HepG2 (cell line): ENCODE results near the gene ANKUB1. TPM values are rescaled to one million over a fixed set of nuclear protein-coding genes. Genes with fewer than 3 reads are reported as not detected.

ENCODE experiments used
- ATAC-seq: fragments of 200-7000 bp; cut with Tn5 transposase; 3 replicates; pipeline ENCODE4 v1.9.1; 2020; ENCODE audit warnings: mild to moderate bottlenecking, moderate library complexity
- BruUV-seq: library from RNA; stranded (reverse); fragments of 400-500 nt; replicated peaks from 2 replicates; lab custom pipeline; 2021; lab: Mats Ljungman, UMichigan
- CTCF ChIA-PET: fragments of 300-600 bp; formaldehyde crosslinking; extraction: SDS; loops from one replicate; lab custom pipeline; 2021; ENCODE audit warnings: low total read pairs, inconsistent platforms, low intra/inter-chr PET ratio; lab: Yijun Ruan, JAX
- POLR2A ChIA-PET: fragments of 350-600 bp; sonication (Branson Sonifier 250); formaldehyde crosslinking; loops from one replicate; lab custom pipeline; 2020; ENCODE audit warnings: antibody characterized with exemption, inconsistent platforms; lab: Yijun Ruan, JAX
- DNase-seq: peaks from one replicate; pipeline ENCODE4 v3.0.0-alpha.2; 2015; ENCODE audit warnings: low spot score
- FAIRE-seq: peaks from 3 replicates; lab custom pipeline; 2011; peaks lifted over from hg19 to GRCh38; lab: Jason Lieb, UNC
- H2AFZ ChIP-seq: one replicate; pipeline ENCODE4 v1.6.1; 2011; ENCODE audit warnings: low read length, inconsistent platforms
- H3K27ac ChIP-seq: fragments of 300-600 bp; 3 replicates; pipeline ENCODE4 v1.8.0; 2011; ENCODE audit warnings: mixed run types, mild to moderate bottlenecking, mixed read lengths, low read length, inconsistent platforms; ENCODE audit not compliant: insufficient read depth; ENCODE audit errors: extremely low read length
- H3K27me3 ChIP-seq, 2 experiments: fragments of 200-600 bp in 1 of 2; 2 replicates in 1 of 2; 3 replicates in 1 of 2; pipeline versions ENCODE4 v1.6.0 to v1.8.0; 2011; ENCODE audit warnings: low read length in 2 of 2, mild to moderate bottlenecking in 2 of 2, moderate library complexity in 2 of 2, inconsistent platforms in 1 of 2; ENCODE audit not compliant: insufficient read depth in 2 of 2, control insufficient read depth in 1 of 2
- H3K36me3 ChIP-seq, 2 experiments: fragments of 200-600 bp in 1 of 2; replicated peaks in 1 of 2; 2 replicates in 1 of 2; 3 replicates in 1 of 2; pipeline versions ENCODE4 v1.5.1 to v1.8.0; 2011; ENCODE audit warnings: low read length in 2 of 2, inconsistent platforms in 1 of 2; ENCODE audit not compliant: insufficient read depth in 2 of 2, control insufficient read depth in 1 of 2
- H3K4me1 ChIP-seq: 2 replicates; pipeline ENCODE4 v1.5.1; 2012; ENCODE audit warnings: low read length, inconsistent platforms; ENCODE audit not compliant: insufficient read depth
- H3K4me2 ChIP-seq: 2 replicates; pipeline ENCODE4 v1.6.0; 2011; ENCODE audit warnings: low read depth, low read length, inconsistent platforms
- H3K4me3 ChIP-seq, 3 experiments: fragments of 200-600 bp in 1 of 3; sonication (generic), shearing (Covaris generic) in 1 of 3; replicated peaks in 1 of 3; 2 replicates each; pipeline ENCODE4 v1.5.1; 2011 to 2016; ENCODE audit warnings: low read length in 3 of 3, inconsistent platforms in 2 of 3, low read depth in 2 of 3, mild to moderate bottlenecking in 2 of 3, control low read depth in 1 of 3, mixed read lengths in 1 of 3; ENCODE audit not compliant: insufficient read depth in 1 of 3
- H3K79me2 ChIP-seq: one replicate; pipeline ENCODE4 v1.6.1; 2011; ENCODE audit warnings: low read length, inconsistent platforms; ENCODE audit not compliant: insufficient read depth
- H3K9ac ChIP-seq: 2 replicates; pipeline ENCODE4 v1.6.0; 2011; ENCODE audit warnings: mild to moderate bottlenecking, low read depth, low read length, inconsistent platforms; ENCODE audit not compliant: insufficient read depth
- H3K9me3 ChIP-seq: 2 replicates; pipeline ENCODE4 v1.5.1; 2012; ENCODE audit warnings: mild to moderate bottlenecking, low read length
- H4K20me1 ChIP-seq: 2 replicates; pipeline ENCODE4 v1.6.0; 2011; ENCODE audit warnings: inconsistent platforms, mild to moderate bottlenecking, low read length, moderate library complexity; ENCODE audit not compliant: insufficient read depth
- ARNT2 ChIP-seq: sonication (generic); formaldehyde crosslinking; IDR thresholded peaks from 2 replicates; pipeline ENCODE4 v1.8.0; 2022; ENCODE audit warnings: mild to moderate bottlenecking, low read depth, missing genetic modification reagents, moderate library complexity
- ELF4 ChIP-seq: sonication (generic); formaldehyde crosslinking; IDR thresholded peaks from 2 replicates; pipeline ENCODE4 v1.5.0; 2020; ENCODE audit warnings: missing genetic modification reagents, mild to moderate bottlenecking, moderate library complexity, borderline replicate concordance
- HMGA1 ChIP-seq: sonication (generic); formaldehyde crosslinking; conservative IDR thresholded peaks from 2 replicates; pipeline ENCODE4 v1.4.0; 2020; ENCODE audit warnings: missing genetic modification reagents
- HNRNPK ChIP-seq: fragments of 200-400 bp; formaldehyde crosslinking; IDR thresholded peaks from 2 replicates; pipeline ENCODE4 v1.6.1; 2018; ENCODE audit warnings: low read length, low read depth, moderate library complexity, mild to moderate bottlenecking; ENCODE audit not compliant: poor library complexity, severe bottlenecking
- KDM3A ChIP-seq: IDR thresholded peaks from 2 replicates; pipeline ENCODE4 v1.6.1; 2018; ENCODE audit warnings: low read depth, missing compliant biosample characterization
- MIXL1 ChIP-seq: IDR thresholded peaks from 2 replicates; pipeline ENCODE4 v1.6.1; 2016
- PCBP1 ChIP-seq: fragments of 200-400 bp; formaldehyde crosslinking; IDR thresholded peaks from 2 replicates; pipeline ENCODE4 v1.6.1; 2017; ENCODE audit warnings: mild to moderate bottlenecking, low read depth, low read length, borderline replicate concordance
- PCBP2 ChIP-seq: fragments of 200-400 bp; formaldehyde crosslinking; optimal IDR thresholded peaks from 2 replicates; pipeline ENCODE3; 2018; ENCODE audit warnings: low read length, low read depth; ENCODE audit not compliant: poor library complexity, severe bottlenecking
- THAP11 ChIP-seq: IDR thresholded peaks from 2 replicates; pipeline ENCODE4 v1.6.1; 2016; ENCODE audit warnings: missing biosample characterization, missing genetic modification reagents
- ZNF282 ChIP-seq: fragments of 450-650 bp; IDR thresholded peaks from 2 replicates; pipeline ENCODE4 v1.6.1; 2018; ENCODE audit not compliant: partially characterized antibody
- ZNF614 ChIP-seq: IDR thresholded peaks from 2 replicates; pipeline ENCODE4 v1.6.1; 2018; ENCODE audit warnings: missing biosample characterization, missing genetic modification reagents, inconsistent platforms, borderline replicate concordance
- ZNF713 ChIP-seq: sonication (generic); formaldehyde crosslinking; IDR thresholded peaks from 2 replicates; pipeline ENCODE4 v1.4.0; 2020; ENCODE audit warnings: mild to moderate bottlenecking, missing genetic modification reagents
- ZNF776 ChIP-seq: sonication (generic); formaldehyde crosslinking; IDR thresholded peaks from 2 replicates; pipeline ENCODE4 v1.4.0; 2020; ENCODE audit warnings: mild to moderate bottlenecking, missing genetic modification reagents
- WGBS: methylation state at CpG from one replicate; pipeline ENCODE4 v1.1.6; 2017; ENCODE audit warnings: low lambda C conversion rate; 5-methylcytosine and 5-hydroxymethylcytosine counted together
- in situ Hi-C: cut with HindIII; loops from 2 replicates; pipeline ENCODE4 v1.10.0; 2017; ENCODE audit warnings: low pct_unique_long_range_greater_than_20kb; ENCODE audit not compliant: extremely low pct_ligation_motif_present
- intact Hi-C: fragments of 100-400 bp; cut with micrococcal nuclease; formaldehyde crosslinking; loops from one replicate; pipeline ENCODE4 v1.10.0; 2022; ENCODE audit not compliant: unreplicated experiment
- polyA plus RNA-seq, 8 experiments: library from polyadenylated mRNA; depleted of rRNA in 3 of 8; stranded (reverse) in 7 of 8; unstranded in 1 of 8; fragments of >200 nt; fragmentation: Illumina TruSeq in 4 of 8; extraction: Trizol in 4 of 8; gene quantifications; 2 replicates each; pipeline versions ENCODE4 v1.2.1 to v1.2.3, GENCODE V29; 2011 to 2016; ENCODE audit warnings: low read depth in 4 of 8, missing spikeins in 1 of 8, mixed read lengths in 1 of 8; ENCODE audit not compliant: insufficient read depth in 1 of 8
- total RNA-seq, 5 experiments: library from RNA; depleted of rRNA; stranded (reverse); fragments of >200 nt; fragmentation: Illumina TruSeq; extraction: Trizol; gene quantifications; 2 replicates each; pipeline ENCODE4 v1.2.3, GENCODE V29; 2016; ENCODE audit warnings: low read depth in 1 of 5

The ANKUB1 gene
- total and polyA plus RNA-seq, 2 of the 13 experiments (the other 11 are each of a cell fraction or from before 2014, with no cell fraction given), result not detected

DNA sequence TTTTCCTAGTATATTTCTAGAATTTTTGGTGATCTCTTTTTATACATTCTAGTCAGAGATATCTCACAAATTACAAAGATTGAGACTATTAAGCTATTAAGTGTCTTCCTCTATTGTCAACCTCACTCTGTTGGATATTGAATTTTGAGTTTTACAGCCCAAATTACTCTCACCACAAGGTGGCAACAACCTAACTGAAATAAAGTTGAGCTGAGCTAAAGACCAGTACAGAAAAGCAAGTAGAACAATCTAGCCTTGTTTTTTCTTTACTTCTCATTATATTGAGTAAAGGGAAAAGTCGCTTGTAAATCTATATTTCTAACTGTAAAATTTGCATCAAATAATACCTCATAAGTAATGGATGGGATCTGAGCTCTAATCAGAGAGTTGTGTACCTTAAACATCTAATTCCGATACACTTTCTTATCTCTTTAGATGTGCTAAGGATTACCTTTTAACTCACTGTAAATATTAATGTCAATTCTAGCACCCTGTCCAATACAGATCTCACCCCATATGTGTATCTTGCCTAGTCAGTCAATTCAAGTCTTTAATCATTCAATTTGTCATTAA, 26.5 kb downstream of the ANKUB1 start (continued):
- TF ChIP-seq ARNT2 (CRISPR knock-in tag), result no peak
- TF ChIP-seq ELF4, result no peak
- TF ChIP-seq ZNF713, result no peak
- no peak for TF ChIP-seq ZNF776 (CRISPR knock-in tag)
- TF ChIP-seq HMGA1 (CRISPR knock-in tag), result no peak

DNA sequence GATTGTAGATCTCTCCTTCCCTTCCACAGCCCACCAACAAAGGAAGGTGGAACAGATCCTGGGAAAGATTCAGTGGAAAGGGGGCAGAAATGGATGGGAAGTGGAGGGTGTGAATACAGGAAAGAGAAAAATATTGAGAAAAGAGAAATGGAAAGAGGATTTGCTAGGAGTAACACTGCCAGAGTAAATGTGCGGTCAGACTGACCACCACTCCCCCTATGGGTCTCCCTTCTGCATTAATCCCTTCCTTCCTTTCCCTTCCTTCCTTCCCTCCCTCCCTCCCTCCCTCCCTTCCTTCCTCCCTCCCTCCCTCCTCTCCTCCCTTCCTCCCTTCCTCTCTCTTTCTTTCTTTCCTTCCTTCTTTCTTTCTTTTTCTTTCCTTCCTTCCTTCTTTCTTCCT, 28.1 kb downstream of the ANKUB1 start:
- H3K27me3 ChIP-seq, result peaks cover 1 to 10% of the 10 kb centered on the region in 2 experiments; a peak in 2 of 5 replicates
- 5% methylated on average over 1 of the region's 1 CpG for WGBS
- no peak overlapping the region for H3K4me2 ChIP-seq
- no peaks in the 10 kb centered on the region for H3K4me1 ChIP-seq
- in situ Hi-C loops (no loop called here), intact Hi-C loops (no loop called here)
- DNase-seq (no peak), ATAC-seq (no peak), FAIRE-seq (no peak)
- no peaks in the 10 kb centered on the region for H3K9me3 ChIP-seq
- no peak for TF ChIP-seq ZNF614 (CRISPR knock-in tag)
- no peak for TF ChIP-seq MIXL1 (CRISPR knock-in tag)
- no peak for TF ChIP-seq ZNF282
- TF ChIP-seq KDM3A, result no peak
- TF ChIP-seq THAP11 (CRISPR knock-in tag), result no peak
- peak; percentile 25 for TF ChIP-seq PCBP2
- peak; percentile 98 for TF ChIP-seq HNRNPK
- TF ChIP-seq PCBP1, result 0 out of 2 replicates have a peak, but pooled peaks have one; percentile 71
- no peak overlapping the region for H3K4me3 ChIP-seq
- no TSS peak for BruUV-seq
- no peak overlapping the region for H2AFZ ChIP-seq
- H3K79me2 ChIP-seq, result no peaks in the 10 kb centered on the region
- H3K9ac ChIP-seq, result no peak overlapping the region
- no peak overlapping the region for H3K27ac ChIP-seq
- CTCF ChIA-PET, result interaction anchor here (2.3 kb wide), 1 partner anchor 44 kb away, joined by 21 read pairs; no protein-coding TSS in a partner anchor
- no peaks in the 10 kb centered on the region for H3K36me3 ChIP-seq
- POLR2A ChIA-PET, result no interaction called here
- H4K20me1 ChIP-seq, result no peaks in the 10 kb centered on the region
